GM12878 (cell line): ENCODE results near the gene PPM1K.

Experiments used
- CBX5 ChIP-seq: sonication (generic); IDR thresholded peaks from 2 replicates; pipeline ENCODE4 v1.6.1; 2016; ENCODE audit warnings: low read depth, moderate library complexity, mild to moderate bottlenecking, inconsistent platforms
- GABPA ChIP-seq: IDR thresholded peaks from 2 replicates; pipeline ENCODE4 v1.6.1; 2014; ENCODE audit warnings: antibody characterized with exemption, low read depth, mild to moderate bottlenecking, inconsistent platforms
- JUND ChIP-seq: IDR thresholded peaks from 2 replicates; pipeline ENCODE4 v1.6.1; 2012; ENCODE audit warnings: low read depth, mild to moderate bottlenecking, low read length, improper control_type of control experiment, moderate library complexity
- MAX ChIP-seq: IDR thresholded peaks from 2 replicates; pipeline ENCODE4 v1.6.1; 2012; ENCODE audit warnings: low read depth, low read length, improper control_type of control experiment
- POLR2A ChIP-seq: IDR thresholded peaks from 2 replicates; pipeline ENCODE4 v1.6.1; 2011; ENCODE audit warnings: low read depth, mild to moderate bottlenecking, low read length
- POLR2AphosphoS5 ChIP-seq: IDR thresholded peaks from 2 replicates; pipeline ENCODE4 v1.6.1; 2011; ENCODE audit warnings: mild to moderate bottlenecking, low read length, inconsistent platforms
- ZNF384 ChIP-seq: IDR thresholded peaks from 2 replicates; pipeline ENCODE4 v1.6.1; 2012; ENCODE audit warnings: low read depth, mild to moderate bottlenecking, low read length, improper control_type of control experiment, borderline replicate concordance

DNA sequence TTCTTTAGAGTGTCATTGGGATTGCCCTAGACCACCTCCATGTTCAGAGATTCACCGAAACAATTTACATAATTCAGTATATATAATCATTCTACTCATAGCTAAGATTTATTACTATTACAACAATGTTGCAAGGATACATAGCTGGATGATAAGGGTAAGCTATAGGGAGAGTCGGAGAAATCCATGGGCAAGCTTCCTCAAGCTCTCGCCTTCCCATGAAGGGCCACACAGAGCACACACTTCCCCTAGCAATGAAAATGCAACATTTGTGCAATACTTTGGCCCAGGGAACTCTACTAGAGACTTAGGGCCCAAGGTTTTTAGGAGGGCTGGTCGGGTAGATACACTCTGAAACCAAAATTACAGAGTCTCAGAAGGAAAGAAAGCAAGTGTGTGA lies 76.2 kb downstream of the PPM1K start:
- TF ChIP-seq JUND (no peak), POLR2AphosphoS5 (no peak), ZNF384 (no peak), GABPA (no peak), CBX5 (no peak), MAX (no peak), POLR2A (no peak)
